IMR-90 (cell line): ENCODE results near the gene TM9SF4. TPM values are rescaled to one million over a fixed set of nuclear protein-coding genes. Genes with fewer than 3 reads are reported as not detected.

Experiments used
- ATAC-seq: fragments of 200-7000 bp; cut with Tn5 transposase; 2 replicates; pipeline ENCODE4 v1.9.1; 2020; ENCODE audit warnings: low read depth, mild to moderate bottlenecking, moderate library complexity
- BruUV-seq: library from RNA; stranded (reverse); fragments of 400-500 nt; replicated peaks from 2 replicates; lab custom pipeline; 2021; lab: Mats Ljungman, UMichigan
- CTCF ChIA-PET: fragments of 300-600 bp; formaldehyde crosslinking; extraction: SDS; loops from one replicate; lab custom pipeline; 2021; ENCODE audit warnings: antibody characterized with exemption; lab: Yijun Ruan, JAX
- POLR2A ChIA-PET: fragments of 300-600 bp; sonication (Branson Sonifier 250); formaldehyde crosslinking; loops from one replicate; lab custom pipeline; 2022; ENCODE audit warnings: antibody characterized with exemption; ENCODE audit not compliant: unreplicated experiment; lab: Charles Lee
- DNase-seq: peaks from one replicate; pipeline ENCODE4 v3.0.0; 2013
- H2AFZ ChIP-seq: replicated peaks from 2 replicates; pipeline ENCODE3; 2013; ENCODE audit warnings: low read length, mild to moderate bottlenecking; ENCODE audit not compliant: poor library complexity
- H2AK5ac ChIP-seq: 2 replicates; pipeline ENCODE4 v1.6.1; 2013; ENCODE audit warnings: low read depth, low read length, inconsistent platforms
- H2AK9ac ChIP-seq: replicated peaks from 2 replicates; pipeline ENCODE3; 2013; ENCODE audit warnings: mild to moderate bottlenecking, low read depth, low read length, moderate library complexity; ENCODE audit not compliant: poor library complexity
- H2BK120ac ChIP-seq: 2 replicates; pipeline ENCODE4 v1.6.1; 2013; ENCODE audit warnings: low read depth, low read length, inconsistent platforms
- H2BK15ac ChIP-seq: 3 replicates; pipeline ENCODE4 v1.6.1; 2013; ENCODE audit warnings: low read depth, low read length, inconsistent platforms
- H2BK20ac ChIP-seq: 2 replicates; pipeline ENCODE4 v1.6.1; 2013; ENCODE audit warnings: low read depth, mild to moderate bottlenecking, inconsistent platforms, low read length, moderate library complexity
- H2BK5ac ChIP-seq: 2 replicates; pipeline ENCODE4 v1.6.1; 2013; ENCODE audit warnings: mild to moderate bottlenecking, low read depth, low read length, inconsistent platforms; ENCODE audit not compliant: poor library complexity, severe bottlenecking
- H3K14ac ChIP-seq: replicated peaks from 2 replicates; pipeline ENCODE4 v1.6.1; 2013; ENCODE audit warnings: low read depth, low read length, inconsistent platforms
- H3K18ac ChIP-seq: 2 replicates; pipeline ENCODE4 v1.6.1; 2013; ENCODE audit warnings: low read depth, low read length, control low read depth
- H3K23ac ChIP-seq: 2 replicates; pipeline ENCODE4 v1.6.1; 2013; ENCODE audit warnings: low read depth, low read length, inconsistent platforms
- H3K27ac ChIP-seq: 2 replicates; pipeline ENCODE4 v1.5.1; 2013; ENCODE audit warnings: mild to moderate bottlenecking, control low read depth, low read length; ENCODE audit not compliant: insufficient read depth
- H3K27me3 ChIP-seq: 2 replicates; pipeline ENCODE4 v1.6.1; 2013; ENCODE audit warnings: low read length; ENCODE audit not compliant: control insufficient read depth, insufficient read depth
- H3K36me3 ChIP-seq: 2 replicates; pipeline ENCODE4 v1.6.1; 2013; ENCODE audit warnings: low read length, mixed read lengths; ENCODE audit not compliant: control insufficient read depth, insufficient read depth
- H3K4ac ChIP-seq: 2 replicates; pipeline ENCODE4 v1.6.1; 2013; ENCODE audit warnings: low read depth, low read length, inconsistent platforms
- H3K4me1 ChIP-seq: 2 replicates; pipeline ENCODE4 v1.6.1; 2013; ENCODE audit warnings: low read length, mixed read lengths; ENCODE audit not compliant: control insufficient read depth, insufficient read depth
- H3K4me2 ChIP-seq: 2 replicates; pipeline ENCODE4 v1.6.1; 2013; ENCODE audit warnings: low read depth, mild to moderate bottlenecking, control low read depth, low read length, moderate library complexity
- H3K4me3 ChIP-seq: 2 replicates; pipeline ENCODE4 v1.5.1; 2013; ENCODE audit warnings: low read depth, mild to moderate bottlenecking, control low read depth, low read length, moderate library complexity; ENCODE audit not compliant: insufficient read depth
- H3K56ac ChIP-seq: 2 replicates; pipeline ENCODE4 v1.6.1; 2013; ENCODE audit warnings: low read length, inconsistent platforms; ENCODE audit not compliant: insufficient read depth; ENCODE audit errors: extremely low read depth
- H3K79me1 ChIP-seq, 2 experiments: 2 replicates each; pipeline ENCODE4 v1.6.1; 2013; ENCODE audit warnings: low read length in 2 of 2, inconsistent platforms in 1 of 2, low read depth in 1 of 2
- H3K9ac ChIP-seq: 2 replicates; pipeline ENCODE4 v1.6.1; 2013; ENCODE audit warnings: low read depth, low read length, control low read depth
- H3K9me1 ChIP-seq: 2 replicates; pipeline ENCODE4 v1.6.1; 2013; ENCODE audit warnings: low read length, inconsistent platforms; ENCODE audit not compliant: insufficient read depth
- H3K9me3 ChIP-seq: 2 replicates; pipeline ENCODE4 v1.6.1; 2013; ENCODE audit warnings: low read length; ENCODE audit not compliant: control insufficient read depth, insufficient read depth
- H4K20me1 ChIP-seq: 2 replicates; pipeline ENCODE4 v1.6.1; 2013; ENCODE audit warnings: low read length, inconsistent platforms; ENCODE audit not compliant: insufficient read depth
- H4K5ac ChIP-seq: 2 replicates; pipeline ENCODE4 v1.6.1; 2013; ENCODE audit warnings: mild to moderate bottlenecking, low read depth, low read length, control low read depth
- H4K8ac ChIP-seq, 2 experiments: 2 replicates each; pipeline ENCODE4 v1.6.1; 2013; ENCODE audit warnings: low read depth in 2 of 2, low read length in 2 of 2, control low read depth in 1 of 2, inconsistent platforms in 1 of 2
- H4K91ac ChIP-seq: 2 replicates; pipeline ENCODE4 v1.6.1; 2013; ENCODE audit warnings: low read depth, low read length, inconsistent platforms; ENCODE audit not compliant: insufficient read depth
- CHD1 ChIP-seq: IDR thresholded peaks from 2 replicates; pipeline ENCODE4 v1.6.1; 2012; ENCODE audit warnings: low read depth, low read length, improper control_type of control experiment
- FOS ChIP-seq: fragments of 150-350 bp; IDR thresholded peaks from 2 replicates; pipeline ENCODE4 v1.6.1; 2016; ENCODE audit warnings: low read depth, low read length
- MAFK ChIP-seq: IDR thresholded peaks from 2 replicates; pipeline ENCODE4 v1.6.1; 2012; ENCODE audit warnings: low read depth, low read length, improper control_type of control experiment
- POLR2A ChIP-seq: IDR thresholded peaks from 2 replicates; pipeline ENCODE4 v1.6.1; 2012; ENCODE audit warnings: mild to moderate bottlenecking, low read depth, low read length
- SMC3 ChIP-seq: fragments of 150-350 bp; IDR thresholded peaks from 2 replicates; pipeline ENCODE4 v1.6.1; 2016; ENCODE audit warnings: low read depth, mild to moderate bottlenecking, antibody characterized with exemption, low read length, moderate library complexity
- dilution Hi-C: fragments of 300-500 bp; cut with HindIII; formaldehyde crosslinking; loops from one replicate; pipeline ENCODE4 v1.14.3; 2018; ENCODE audit warnings: low sequenced_read_pairs; ENCODE audit not compliant: unreplicated experiment
- in situ Hi-C: fragments of 300-500 bp; cut with MboI; formaldehyde crosslinking; loops from 3 replicates; pipeline ENCODE4 v1.14.3; 2019; ENCODE audit warnings: low sequenced_read_pairs, inconsistent platforms, mixed read lengths
- intact Hi-C: fragments of 100-400 bp; cut with micrococcal nuclease; formaldehyde crosslinking; loops from 2 replicates; pipeline ENCODE4 v1.10.0; 2022
- polyA plus RNA-seq, 3 experiments: library from polyadenylated mRNA; depleted of rRNA; stranded (reverse); fragments of >200 nt; gene quantifications; 2 replicates each; pipeline ENCODE4 v1.2.3, GENCODE V29; 2012; ENCODE audit warnings: low replicate concordance in 1 of 3
- total RNA-seq: library from RNA; depleted of rRNA; stranded (reverse); fragments of >200 nt; gene quantifications from 2 replicates; pipeline ENCODE4 v1.2.3, GENCODE V29; 2012

TM9SF4 gene
- total and polyA plus RNA-seq, 2 of the 4 experiments (the other 2 are of a cell fraction) = 35.3 to 59.1 TPM

DNA sequence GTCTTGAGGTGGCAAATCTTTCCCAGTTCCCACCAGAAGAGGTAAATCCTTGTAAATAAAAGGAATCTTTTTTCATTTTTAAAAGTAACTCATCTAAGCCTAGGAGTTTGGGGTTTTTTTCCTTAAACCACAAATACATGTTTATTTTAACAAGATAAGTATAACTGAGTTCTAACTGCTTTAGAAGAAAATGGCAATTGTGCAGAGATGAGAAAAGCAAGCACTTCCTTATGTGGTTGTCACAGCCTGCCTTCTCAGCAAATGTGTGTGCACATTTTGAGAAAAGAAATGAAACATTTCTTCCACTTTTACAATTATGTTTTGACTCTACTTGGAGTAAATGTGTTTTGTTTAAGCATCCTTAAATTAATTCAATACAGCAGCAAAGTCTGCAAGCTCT, 39.8 kb upstream of the TM9SF4 start:
- Histone ChIP-seq H3K9me1 (peaks cover 15% of the 10 kb centered on the region), H3K79me1 (no peaks in the 10 kb centered on the region), H3K4ac (0 out of 2 replicates have a peak overlapping the region, but pooled peaks have one; percentile 59), H2AFZ (no peak overlapping the region), H3K36me3 (no peaks in the 10 kb centered on the region), H4K8ac (no peak overlapping the region), H3K9ac (no peak overlapping the region), H2AK5ac (0 out of 2 replicates have a peak overlapping the region, but pooled peaks have one; percentile 27), H3K9me3 (no peaks in the 10 kb centered on the region), H3K18ac (no peak overlapping the region), H2BK120ac (peak overlapping the region; percentile 72; the same call in 1 of the 2 replicates), H4K20me1 (peaks cover 9% of the 10 kb centered on the region; the same call in 1 of the 2 replicates), H2BK20ac (no peak overlapping the region), H2AK9ac (no peak overlapping the region), H3K4me1 (peaks cover 10% of the 10 kb centered on the region), H3K27me3 (peaks cover 10% of the 10 kb centered on the region), H2BK5ac (no peak overlapping the region), H2BK15ac (no peak overlapping the region), H4K91ac (peak overlapping the region; percentile 11; the same call in 1 of the 2 replicates), H3K56ac (no peak overlapping the region), H3K4me3 (no peak overlapping the region), H3K4me2 (no peak overlapping the region), H3K14ac (no peak overlapping the region), H3K23ac (no peak overlapping the region), H4K5ac (no peak overlapping the region), H3K27ac (no peak overlapping the region)
- POLR2A ChIA-PET = no interaction called here
- CTCF ChIA-PET = interaction anchor here (0.5 kb wide), 1 partner anchor 596 kb away, joined by 4 read pairs; no protein-coding TSS in a partner anchor
- in situ Hi-C loops = no loop called here
- intact Hi-C loops = loop anchor here (2.0 kb wide), 1 partner anchor 39 kb away; no protein-coding TSS in a partner anchor
- DNase-seq (peak; percentile 69), ATAC-seq (peak; percentile 25)
- TF ChIP-seq CHD1 = no peak
- no peak for TF ChIP-seq SMC3
- no peak for TF ChIP-seq POLR2A
- TF ChIP-seq MAFK = peak; percentile 46; the same call in 1 of the 2 replicates
- no peak for TF ChIP-seq FOS
- no TSS peak for BruUV-seq
- dilution Hi-C loops = no loop called here
